ENCODE results near the gene ITLN2. TPM values are rescaled to one million over a fixed set of nuclear protein-coding genes. Genes with fewer than 3 reads are reported as not detected.
A peak's percentile ranks its signal among the peaks of the same experiment; 100 is the strongest.

The ITLN2 gene
- polyA plus RNA-seq, 1 donor (not counting 4 experiments of a cell fraction or from before 2014, with no cell fraction given) = 0.22 TPM

DNA sequence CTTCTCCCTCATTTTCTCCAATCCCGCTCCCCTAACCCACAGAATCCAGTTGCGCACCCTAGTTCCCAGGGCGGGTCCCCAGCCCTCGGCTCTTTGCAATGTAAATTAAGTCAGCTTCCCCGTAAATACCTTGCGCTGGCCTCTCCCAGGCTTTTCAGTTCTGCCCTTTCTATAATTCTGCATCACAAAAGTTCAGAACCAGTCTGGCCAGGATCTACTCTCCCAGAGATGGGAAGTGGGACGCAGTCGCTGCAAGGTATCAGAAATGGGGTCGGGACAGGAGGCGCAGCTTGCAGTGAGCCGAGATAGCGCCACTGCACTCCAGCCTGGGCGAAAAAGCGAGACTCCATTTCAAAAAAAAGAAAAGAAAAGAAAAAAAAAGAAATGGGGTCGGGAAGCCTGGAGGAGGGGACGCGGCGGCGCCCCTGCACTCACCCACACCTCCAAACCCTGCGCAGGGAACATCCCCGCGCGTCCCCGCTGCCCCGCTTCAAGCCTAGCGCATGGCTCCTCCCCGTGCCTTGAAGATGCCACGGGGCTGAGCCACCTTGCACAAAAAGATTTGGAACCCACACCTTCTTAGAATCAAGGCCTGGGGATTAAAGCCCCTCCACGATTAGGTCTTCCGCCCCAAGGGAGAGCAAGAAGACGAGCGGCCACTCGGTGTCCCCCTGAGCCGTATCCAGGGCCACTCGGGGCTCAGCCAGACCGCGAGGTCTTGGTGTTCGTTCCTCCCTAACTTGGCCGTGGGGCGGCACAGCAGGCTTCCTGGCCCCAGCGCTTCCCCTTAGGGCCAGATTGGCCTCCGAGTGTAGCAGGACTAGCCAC, 27.2 kb upstream of the ITLN2 start:
- peak overlapping the region; percentile 51 for H2AFZ ChIP-seq (ENCODE audit: control insufficient read depth, low read length)
- H3K9ac ChIP-seq (ENCODE audit: control insufficient read depth, extremely low read depth, insufficient read depth, low read length) = no peak overlapping the region
- no peak overlapping the region for H3K4me3 ChIP-seq (ENCODE audit: control insufficient read depth in 2 of 3, extremely low read depth in 1 of 3, insufficient read depth in 2 of 3, low read depth in 1 of 3, low read length in 3 of 3)
- H3K36me3 ChIP-seq (ENCODE audit: control insufficient read depth in 2 of 2, extremely low read depth in 1 of 2, insufficient read depth in 2 of 2, low read length in 2 of 2) = no peaks in the 10 kb centered on the region
- H3K27me3 ChIP-seq (ENCODE audit: control insufficient read depth, extremely low read depth, insufficient read depth, low read length) = peaks cover 15% of the 10 kb centered on the region
- no peaks in the 10 kb centered on the region for H3K4me1 ChIP-seq (ENCODE audit: control insufficient read depth, extremely low read depth, insufficient read depth, low read length)
- no peaks in the 10 kb centered on the region for H3K9me3 ChIP-seq (ENCODE audit: control insufficient read depth, low read depth, low read length)
- no peak overlapping the region for H3K27ac ChIP-seq (ENCODE audit: control insufficient read depth, insufficient read depth, low read length)
- no peaks in the 10 kb centered on the region for H3K79me2 ChIP-seq (ENCODE audit: control insufficient read depth, insufficient read depth, low read length)
- dilution Hi-C loops (cut with MboI; ENCODE audit: extremely low pct_ligation_motif_present, low sequenced_read_pairs) = no loop called here
- FAIRE-seq (no peak), DNase-seq (ENCODE audit: low read depth, low spot score) (no peak)
- H3K9me1 ChIP-seq (ENCODE audit: control insufficient read depth, extremely low read depth, insufficient read depth, low read length) = no peaks in the 10 kb centered on the region
- peak overlapping the region; percentile 67 for H3K4me2 ChIP-seq (ENCODE audit: control insufficient read depth, extremely low read depth, insufficient read depth, low read depth, low read length)
- no peaks in the 10 kb centered on the region for H4K20me1 ChIP-seq (ENCODE audit: control insufficient read depth, extremely low read depth, insufficient read depth, low read length)
- TF ChIP-seq, protein P1, sequence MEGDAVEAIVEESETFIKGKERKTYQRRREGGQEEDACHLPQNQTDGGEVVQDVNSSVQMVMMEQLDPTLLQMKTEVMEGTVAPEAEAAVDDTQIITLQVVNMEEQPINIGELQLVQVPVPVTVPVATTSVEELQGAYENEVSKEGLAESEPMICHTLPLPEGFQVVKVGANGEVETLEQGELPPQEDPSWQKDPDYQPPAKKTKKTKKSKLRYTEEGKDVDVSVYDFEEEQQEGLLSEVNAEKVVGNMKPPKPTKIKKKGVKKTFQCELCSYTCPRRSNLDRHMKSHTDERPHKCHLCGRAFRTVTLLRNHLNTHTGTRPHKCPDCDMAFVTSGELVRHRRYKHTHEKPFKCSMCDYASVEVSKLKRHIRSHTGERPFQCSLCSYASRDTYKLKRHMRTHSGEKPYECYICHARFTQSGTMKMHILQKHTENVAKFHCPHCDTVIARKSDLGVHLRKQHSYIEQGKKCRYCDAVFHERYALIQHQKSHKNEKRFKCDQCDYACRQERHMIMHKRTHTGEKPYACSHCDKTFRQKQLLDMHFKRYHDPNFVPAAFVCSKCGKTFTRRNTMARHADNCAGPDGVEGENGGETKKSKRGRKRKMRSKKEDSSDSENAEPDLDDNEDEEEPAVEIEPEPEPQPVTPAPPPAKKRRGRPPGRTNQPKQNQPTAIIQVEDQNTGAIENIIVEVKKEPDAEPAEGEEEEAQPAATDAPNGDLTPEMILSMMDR (optimal IDR thresholded peaks at IDR 0.05 in 1 of 3, IDR thresholded peaks at IDR 0.05 in 1 of 3, conservative IDR thresholded peaks at IDR 0.05 in 1 of 3; ENCODE audit: extremely low read depth in 1 of 3, insufficient read depth in 2 of 3, low read length in 3 of 3) = no peak
- peak; percentile 49 for TF ChIP-seq EZH2 (IDR thresholded peaks at IDR 0.05; ENCODE audit: low read length)

DNA sequence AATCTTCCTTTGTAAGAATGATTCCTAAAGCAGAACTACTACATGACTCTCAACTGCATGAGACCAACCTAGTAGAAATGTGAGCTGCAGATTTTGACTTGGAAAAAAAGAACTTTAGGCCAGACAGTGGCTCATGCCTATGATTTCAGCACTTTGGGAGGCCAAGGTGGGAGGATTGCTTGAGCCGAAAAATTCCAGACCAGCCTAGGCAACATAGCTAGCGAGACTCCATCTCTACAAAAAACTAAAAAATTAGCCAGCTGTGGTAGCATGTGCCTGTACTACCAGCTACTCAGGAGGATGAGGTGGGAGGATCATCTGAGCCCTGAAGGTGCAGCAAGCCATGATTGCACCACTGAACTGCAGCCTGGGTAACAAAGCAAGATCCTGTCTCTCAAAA, 24.7 kb upstream of the ITLN2 start:
- no peaks in the 10 kb centered on the region for H3K79me2 ChIP-seq (ENCODE audit: control insufficient read depth, insufficient read depth, low read length)
- TF ChIP-seq, protein P1 (optimal IDR thresholded peaks at IDR 0.05 in 1 of 3, IDR thresholded peaks at IDR 0.05 in 1 of 3, conservative IDR thresholded peaks at IDR 0.05 in 1 of 3; ENCODE audit: extremely low read depth in 1 of 3, insufficient read depth in 2 of 3, low read length in 3 of 3) = no peak
- no peak for TF ChIP-seq EZH2 (IDR thresholded peaks at IDR 0.05; ENCODE audit: low read length)
- no peak for DNase-seq (ENCODE audit: low read depth, low spot score)
- no peaks in the 10 kb centered on the region for H3K9me1 ChIP-seq (ENCODE audit: control insufficient read depth, extremely low read depth, insufficient read depth, low read length)
- no peaks in the 10 kb centered on the region for H3K9me3 ChIP-seq (ENCODE audit: control insufficient read depth, low read depth, low read length)
- H3K4me1 ChIP-seq (ENCODE audit: control insufficient read depth, extremely low read depth, insufficient read depth, low read length) = no peaks in the 10 kb centered on the region
- H4K20me1 ChIP-seq (ENCODE audit: control insufficient read depth, extremely low read depth, insufficient read depth, low read length) = no peaks in the 10 kb centered on the region
- no peaks in the 10 kb centered on the region for H3K36me3 ChIP-seq (ENCODE audit: control insufficient read depth in 2 of 2, extremely low read depth in 1 of 2, insufficient read depth in 2 of 2, low read length in 2 of 2)
- no peak for FAIRE-seq
- peaks cover 15% of the 10 kb centered on the region for H3K27me3 ChIP-seq (ENCODE audit: control insufficient read depth, extremely low read depth, insufficient read depth, low read length)
- no peak overlapping the region for H3K9ac ChIP-seq (ENCODE audit: control insufficient read depth, extremely low read depth, insufficient read depth, low read length)
- dilution Hi-C loops (cut with MboI; ENCODE audit: extremely low pct_ligation_motif_present, low sequenced_read_pairs) = no loop called here
- no peak overlapping the region for H3K4me3 ChIP-seq (ENCODE audit: control insufficient read depth in 2 of 3, extremely low read depth in 1 of 3, insufficient read depth in 2 of 3, low read depth in 1 of 3, low read length in 3 of 3)
- no peak overlapping the region for H2AFZ ChIP-seq (ENCODE audit: control insufficient read depth, low read length)
- H3K27ac ChIP-seq (ENCODE audit: control insufficient read depth, insufficient read depth, low read length) = no peak overlapping the region
- H3K4me2 ChIP-seq (ENCODE audit: control insufficient read depth, extremely low read depth, insufficient read depth, low read depth, low read length) = no peak overlapping the region

Data from keratinocyte (primary cell).